HepG2 (cell line): Measurements from ENCODE around the gene SLC22A7. TPM values are rescaled to one million over a fixed set of nuclear protein-coding genes. Genes with fewer than 3 reads are reported as not detected.

Experiments
- ADNP ChIP-seq: sonication (generic); formaldehyde crosslinking; IDR thresholded peaks from 2 replicates; pipeline ENCODE4 v1.4.0; 2020; ENCODE audit warnings: missing genetic modification reagents
- CENPX ChIP-seq: sonication (generic); formaldehyde crosslinking; IDR thresholded peaks from 2 replicates; pipeline ENCODE4 v1.9.0; 2021; ENCODE audit warnings: mild to moderate bottlenecking, missing genetic modification reagents, moderate library complexity
- HOXA7 ChIP-seq: sonication (generic); formaldehyde crosslinking; IDR thresholded peaks from 2 replicates; pipeline ENCODE4 v1.8.1; 2022; ENCODE audit warnings: mild to moderate bottlenecking, missing genetic modification reagents, moderate library complexity
- KLF16 ChIP-seq, 2 experiments: sonication (generic) in 1 of 2; formaldehyde crosslinking in 1 of 2; IDR thresholded peaks; 2 replicates each; pipeline versions ENCODE4 v1.6.1 to v1.8.0; 2016 to 2023; ENCODE audit warnings: missing genetic modification reagents in 2 of 2, missing compliant biosample characterization in 1 of 2
- RBAK ChIP-seq: sonication (generic); formaldehyde crosslinking; IDR thresholded peaks from 2 replicates; pipeline ENCODE4 v1.5.1; 2020; ENCODE audit warnings: mild to moderate bottlenecking, missing genetic modification reagents
- SCMH1 ChIP-seq: sonication (generic); formaldehyde crosslinking; IDR thresholded peaks from 2 replicates; pipeline ENCODE4 v1.9.0; 2021; ENCODE audit warnings: missing genetic modification reagents, mild to moderate bottlenecking, borderline replicate concordance
- ZKSCAN5 ChIP-seq: sonication (generic); formaldehyde crosslinking; IDR thresholded peaks from 2 replicates; pipeline ENCODE4 v1.5.1; 2020; ENCODE audit warnings: mild to moderate bottlenecking, missing genetic modification reagents
- ZNF326 ChIP-seq: sonication (generic); formaldehyde crosslinking; IDR thresholded peaks from 2 replicates; pipeline ENCODE4 v1.4.0; 2020; ENCODE audit warnings: missing genetic modification reagents, borderline replicate concordance
- ZNF605 ChIP-seq: sonication (generic); formaldehyde crosslinking; IDR thresholded peaks from 2 replicates; pipeline ENCODE4 v1.8.0; 2022; ENCODE audit warnings: mild to moderate bottlenecking, missing genetic modification reagents
- polyA plus RNA-seq, 8 experiments: library from polyadenylated mRNA; depleted of rRNA in 3 of 8; stranded (reverse) in 7 of 8; unstranded in 1 of 8; fragments of >200 nt; fragmentation: Illumina TruSeq in 4 of 8; extraction: Trizol in 4 of 8; gene quantifications; 2 replicates each; pipeline versions ENCODE4 v1.2.1 to v1.2.3, GENCODE V29; 2011 to 2016; ENCODE audit warnings: low read depth in 4 of 8, missing spikeins in 1 of 8, mixed read lengths in 1 of 8; ENCODE audit not compliant: insufficient read depth in 1 of 8
- total RNA-seq, 5 experiments: library from RNA; depleted of rRNA; stranded (reverse); fragments of >200 nt; fragmentation: Illumina TruSeq; extraction: Trizol; gene quantifications; 2 replicates each; pipeline ENCODE4 v1.2.3, GENCODE V29; 2016; ENCODE audit warnings: low read depth in 1 of 5
- TF ChIP-seq, protein P1 (sequence below): sonication (generic); formaldehyde crosslinking; IDR thresholded peaks from 2 replicates; pipeline ENCODE4 v1.4.0; 2020; ENCODE audit warnings: mild to moderate bottlenecking, missing genetic modification reagents, borderline replicate concordance
- TF ChIP-seq, protein P2 (sequence below): sonication (generic); formaldehyde crosslinking; IDR thresholded peaks from 2 replicates; pipeline ENCODE4 v1.5.0; 2020; ENCODE audit warnings: missing genetic modification reagents
- TF ChIP-seq, protein P3 (sequence below): sonication (generic); formaldehyde crosslinking; IDR thresholded peaks from 2 replicates; pipeline ENCODE4 v1.5.0; 2020; ENCODE audit warnings: missing genetic modification reagents, mild to moderate bottlenecking, borderline replicate concordance
- TF ChIP-seq, protein P4 (sequence below): sonication (generic); formaldehyde crosslinking; IDR thresholded peaks from 2 replicates; pipeline ENCODE4 v1.4.0; 2020; ENCODE audit warnings: missing genetic modification reagents
- TF ChIP-seq, protein P5 (sequence below): sonication (generic); formaldehyde crosslinking; IDR thresholded peaks from 2 replicates; pipeline ENCODE4 v1.4.0; 2020; ENCODE audit warnings: mild to moderate bottlenecking, missing genetic modification reagents
- TF ChIP-seq, protein P6 (sequence below): sonication (generic); formaldehyde crosslinking; IDR thresholded peaks from 2 replicates; pipeline ENCODE4 v1.5.0; 2020; ENCODE audit warnings: mild to moderate bottlenecking, missing genetic modification reagents
- TF ChIP-seq, protein P7 (sequence below): sonication (generic); formaldehyde crosslinking; IDR thresholded peaks from 2 replicates; pipeline ENCODE4 v1.5.1; 2020; ENCODE audit warnings: mild to moderate bottlenecking, moderate library complexity, missing genetic modification reagents

Gene SLC22A7
- total and polyA plus RNA-seq, 2 of the 13 experiments (the other 11 are each of a cell fraction or from before 2014, with no cell fraction given) = 5.3 to 22.6 TPM

DNA sequence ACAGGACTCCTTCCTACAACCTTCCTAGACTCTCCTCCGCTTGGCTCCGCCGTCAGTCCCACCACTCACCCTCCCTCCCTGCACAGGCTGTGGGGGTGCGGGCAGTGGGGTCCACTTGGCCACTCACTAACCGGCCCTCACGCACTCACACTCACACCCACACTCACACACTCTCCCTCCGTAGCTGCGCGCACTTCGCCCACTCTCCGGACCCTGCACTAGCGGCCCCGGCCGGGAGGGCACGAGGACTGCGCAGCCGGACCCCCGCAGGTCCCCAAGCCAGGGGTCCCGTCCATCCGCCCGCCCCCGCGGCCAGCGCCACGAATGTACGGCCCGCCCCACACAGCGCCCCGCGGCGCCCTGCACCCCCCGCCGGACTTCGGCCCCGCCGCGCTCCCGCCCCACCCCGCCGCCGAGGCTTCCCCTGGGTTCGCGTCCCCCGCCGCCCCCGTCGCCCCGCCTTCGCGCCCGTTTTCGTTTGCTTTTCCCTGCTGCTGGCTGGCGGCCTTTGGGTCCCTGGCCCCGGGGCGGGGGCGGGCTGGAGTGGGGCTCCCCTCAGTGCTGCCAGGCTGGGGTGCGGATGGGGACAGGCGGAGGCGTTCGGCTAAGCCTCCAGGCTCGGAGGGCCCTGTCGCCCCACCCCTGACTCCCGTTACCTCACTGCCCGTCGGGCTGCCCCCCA is 23.0 kb upstream of the SLC22A7 start (continued):
- TF ChIP-seq, protein P1, sequence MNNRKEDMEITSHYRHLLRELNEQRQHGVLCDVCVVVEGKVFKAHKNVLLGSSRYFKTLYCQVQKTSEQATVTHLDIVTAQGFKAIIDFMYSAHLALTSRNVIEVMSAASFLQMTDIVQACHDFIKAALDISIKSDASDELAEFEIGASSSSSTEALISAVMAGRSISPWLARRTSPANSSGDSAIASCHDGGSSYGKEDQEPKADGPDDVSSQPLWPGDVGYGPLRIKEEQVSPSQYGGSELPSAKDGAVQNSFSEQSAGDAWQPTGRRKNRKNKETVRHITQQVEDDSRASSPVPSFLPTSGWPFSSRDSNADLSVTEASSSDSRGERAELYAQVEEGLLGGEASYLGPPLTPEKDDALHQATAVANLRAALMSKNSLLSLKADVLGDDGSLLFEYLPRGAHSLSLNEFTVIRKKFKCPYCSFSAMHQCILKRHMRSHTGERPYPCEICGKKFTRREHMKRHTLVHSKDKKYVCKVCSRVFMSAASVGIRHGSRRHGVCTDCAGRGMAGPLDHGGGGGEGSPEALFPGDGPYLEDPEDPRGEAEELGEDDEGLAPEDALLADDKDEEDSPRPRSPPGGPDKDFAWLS = peak; percentile 99
- TF ChIP-seq KLF16 (CRISPR knock-in tag; IDR thresholded peaks at IDR 0.05) (peak in 1 of 2 experiments; percentile 87; a peak in 1 of 4 replicates), ZNF605 (CRISPR knock-in tag) (no peak), HOXA7 (CRISPR knock-in tag) (no peak), ADNP (CRISPR knock-in tag) (0 out of 2 replicates have a peak, but pooled peaks have one; percentile 20), SCMH1 (no peak), CENPX (CRISPR knock-in tag) (no peak), ZNF326 (CRISPR knock-in tag) (no peak), RBAK (CRISPR knock-in tag) (no peak), ZKSCAN5 (no peak)
- TF ChIP-seq, protein P2, sequence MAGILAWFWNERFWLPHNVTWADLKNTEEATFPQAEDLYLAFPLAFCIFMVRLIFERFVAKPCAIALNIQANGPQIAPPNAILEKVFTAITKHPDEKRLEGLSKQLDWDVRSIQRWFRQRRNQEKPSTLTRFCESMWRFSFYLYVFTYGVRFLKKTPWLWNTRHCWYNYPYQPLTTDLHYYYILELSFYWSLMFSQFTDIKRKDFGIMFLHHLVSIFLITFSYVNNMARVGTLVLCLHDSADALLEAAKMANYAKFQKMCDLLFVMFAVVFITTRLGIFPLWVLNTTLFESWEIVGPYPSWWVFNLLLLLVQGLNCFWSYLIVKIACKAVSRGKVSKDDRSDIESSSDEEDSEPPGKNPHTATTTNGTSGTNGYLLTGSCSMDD = no peak
- TF ChIP-seq, protein P3, sequence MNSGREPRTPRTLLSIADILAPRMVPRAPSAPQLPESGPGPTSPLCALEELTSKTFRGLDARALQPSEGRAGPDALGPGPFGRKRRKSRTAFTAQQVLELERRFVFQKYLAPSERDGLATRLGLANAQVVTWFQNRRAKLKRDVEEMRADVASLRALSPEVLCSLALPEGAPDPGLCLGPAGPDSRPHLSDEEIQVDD (CRISPR knock-in tag) = peak; percentile 58; the same call in 1 of the 2 replicates
- TF ChIP-seq, protein P4, sequence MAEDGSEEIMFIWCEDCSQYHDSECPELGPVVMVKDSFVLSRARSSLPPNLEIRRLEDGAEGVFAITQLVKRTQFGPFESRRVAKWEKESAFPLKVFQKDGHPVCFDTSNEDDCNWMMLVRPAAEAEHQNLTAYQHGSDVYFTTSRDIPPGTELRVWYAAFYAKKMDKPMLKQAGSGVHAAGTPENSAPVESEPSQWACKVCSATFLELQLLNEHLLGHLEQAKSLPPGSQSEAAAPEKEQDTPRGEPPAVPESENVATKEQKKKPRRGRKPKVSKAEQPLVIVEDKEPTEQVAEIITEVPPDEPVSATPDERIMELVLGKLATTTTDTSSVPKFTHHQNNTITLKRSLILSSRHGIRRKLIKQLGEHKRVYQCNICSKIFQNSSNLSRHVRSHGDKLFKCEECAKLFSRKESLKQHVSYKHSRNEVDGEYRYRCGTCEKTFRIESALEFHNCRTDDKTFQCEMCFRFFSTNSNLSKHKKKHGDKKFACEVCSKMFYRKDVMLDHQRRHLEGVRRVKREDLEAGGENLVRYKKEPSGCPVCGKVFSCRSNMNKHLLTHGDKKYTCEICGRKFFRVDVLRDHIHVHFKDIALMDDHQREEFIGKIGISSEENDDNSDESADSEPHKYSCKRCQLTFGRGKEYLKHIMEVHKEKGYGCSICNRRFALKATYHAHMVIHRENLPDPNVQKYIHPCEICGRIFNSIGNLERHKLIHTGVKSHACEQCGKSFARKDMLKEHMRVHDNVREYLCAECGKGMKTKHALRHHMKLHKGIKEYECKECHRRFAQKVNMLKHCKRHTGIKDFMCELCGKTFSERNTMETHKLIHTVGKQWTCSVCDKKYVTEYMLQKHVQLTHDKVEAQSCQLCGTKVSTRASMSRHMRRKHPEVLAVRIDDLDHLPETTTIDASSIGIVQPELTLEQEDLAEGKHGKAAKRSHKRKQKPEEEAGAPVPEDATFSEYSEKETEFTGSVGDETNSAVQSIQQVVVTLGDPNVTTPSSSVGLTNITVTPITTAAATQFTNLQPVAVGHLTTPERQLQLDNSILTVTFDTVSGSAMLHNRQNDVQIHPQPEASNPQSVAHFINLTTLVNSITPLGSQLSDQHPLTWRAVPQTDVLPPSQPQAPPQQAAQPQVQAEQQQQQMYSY (CRISPR knock-in tag) = no peak
- TF ChIP-seq, protein P5, sequence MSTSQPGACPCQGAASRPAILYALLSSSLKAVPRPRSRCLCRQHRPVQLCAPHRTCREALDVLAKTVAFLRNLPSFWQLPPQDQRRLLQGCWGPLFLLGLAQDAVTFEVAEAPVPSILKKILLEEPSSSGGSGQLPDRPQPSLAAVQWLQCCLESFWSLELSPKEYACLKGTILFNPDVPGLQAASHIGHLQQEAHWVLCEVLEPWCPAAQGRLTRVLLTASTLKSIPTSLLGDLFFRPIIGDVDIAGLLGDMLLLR (CRISPR knock-in tag) = no peak; the same call in 1 of the 2 replicates
- TF ChIP-seq, protein P6, sequence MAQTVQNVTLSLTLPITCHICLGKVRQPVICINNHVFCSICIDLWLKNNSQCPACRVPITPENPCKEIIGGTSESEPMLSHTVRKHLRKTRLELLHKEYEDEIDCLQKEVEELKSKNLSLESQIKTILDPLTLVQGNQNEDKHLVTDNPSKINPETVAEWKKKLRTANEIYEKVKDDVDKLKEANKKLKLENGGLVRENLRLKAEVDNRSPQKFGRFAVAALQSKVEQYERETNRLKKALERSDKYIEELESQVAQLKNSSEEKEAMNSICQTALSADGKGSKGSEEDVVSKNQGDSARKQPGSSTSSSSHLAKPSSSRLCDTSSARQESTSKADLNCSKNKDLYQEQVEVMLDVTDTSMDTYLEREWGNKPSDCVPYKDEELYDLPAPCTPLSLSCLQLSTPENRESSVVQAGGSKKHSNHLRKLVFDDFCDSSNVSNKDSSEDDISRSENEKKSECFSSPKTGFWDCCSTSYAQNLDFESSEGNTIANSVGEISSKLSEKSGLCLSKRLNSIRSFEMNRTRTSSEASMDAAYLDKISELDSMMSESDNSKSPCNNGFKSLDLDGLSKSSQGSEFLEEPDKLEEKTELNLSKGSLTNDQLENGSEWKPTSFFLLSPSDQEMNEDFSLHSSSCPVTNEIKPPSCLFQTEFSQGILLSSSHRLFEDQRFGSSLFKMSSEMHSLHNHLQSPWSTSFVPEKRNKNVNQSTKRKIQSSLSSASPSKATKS (CRISPR knock-in tag) = no peak
- TF ChIP-seq, protein P7, sequence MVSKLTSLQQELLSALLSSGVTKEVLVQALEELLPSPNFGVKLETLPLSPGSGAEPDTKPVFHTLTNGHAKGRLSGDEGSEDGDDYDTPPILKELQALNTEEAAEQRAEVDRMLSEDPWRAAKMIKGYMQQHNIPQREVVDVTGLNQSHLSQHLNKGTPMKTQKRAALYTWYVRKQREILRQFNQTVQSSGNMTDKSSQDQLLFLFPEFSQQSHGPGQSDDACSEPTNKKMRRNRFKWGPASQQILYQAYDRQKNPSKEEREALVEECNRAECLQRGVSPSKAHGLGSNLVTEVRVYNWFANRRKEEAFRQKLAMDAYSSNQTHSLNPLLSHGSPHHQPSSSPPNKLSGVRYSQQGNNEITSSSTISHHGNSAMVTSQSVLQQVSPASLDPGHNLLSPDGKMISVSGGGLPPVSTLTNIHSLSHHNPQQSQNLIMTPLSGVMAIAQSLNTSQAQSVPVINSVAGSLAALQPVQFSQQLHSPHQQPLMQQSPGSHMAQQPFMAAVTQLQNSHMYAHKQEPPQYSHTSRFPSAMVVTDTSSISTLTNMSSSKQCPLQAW = peak; percentile 51; the same call in 1 of the 2 replicates
